Measurements from ENCODE around the gene PROB1. TPM values are rescaled to one million over a fixed set of nuclear protein-coding genes. Genes with fewer than 3 reads are reported as not detected.

PROB1 gene
- total RNA-seq, 1 experiment from 2014 or later = 0.82 TPM

- intact Hi-C loops (cut with micrococcal nuclease; ENCODE audit: unreplicated experiment) = loop anchor here (5.0 kb wide), 1 partner anchor 751 kb away; no protein-coding TSS in a partner anchor
These were observed 2.0 kb downstream of the PROB1 start for GRCh38 chr5:139392678-139393496.

GRCh38 chr5:139392324-139392677, 2.6 kb downstream of the PROB1 start:
- Histone ChIP-seq H3K27me3 (replicated peaks; ENCODE audit: insufficient read depth, low read depth, low read length, poor library complexity) (peaks cover 14% of the 10 kb centered on the region), H3K9me3 (ENCODE audit: low read depth, low read length, poor library complexity, severe bottlenecking) (no peaks in the 10 kb centered on the region), H3K4me3 (ENCODE audit: low read depth, low read length, poor library complexity, severe bottlenecking) (peak overlapping the region; percentile 60), H3K4me1 (ENCODE audit: insufficient read depth, low read length, poor library complexity, severe bottlenecking) (peaks cover 24% of the 10 kb centered on the region), H3K27ac (ENCODE audit: low read depth, low read length, poor library complexity, severe bottlenecking) (peak overlapping the region; percentile 50), H3K36me3 (ENCODE audit: insufficient read depth, low read length, poor library complexity, severe bottlenecking) (no peaks in the 10 kb centered on the region)
- no peak for DNase-seq (ENCODE audit: low spot score)
- POLR2A ChIA-PET (ENCODE audit: low non-redundant PET) = interaction anchor here (0.6 kb wide), 1 partner anchor 853 kb away, joined by 3 read pairs; no protein-coding TSS in a partner anchor
- no TSS peak for BruUV-seq (replicated peaks)
- intact Hi-C loops (cut with micrococcal nuclease; ENCODE audit: unreplicated experiment) = loop anchor here (5.0 kb wide), 1 partner anchor 750 kb away; no protein-coding TSS in a partner anchor
- TF ChIP-seq CTCF (conservative IDR thresholded peaks at IDR 0.05; ENCODE audit: low read depth, low read length) (no peak), EZH2 (IDR thresholded peaks at IDR 0.05; ENCODE audit: borderline replicate concordance, low read depth, low read length, poor library complexity, severe bottlenecking) (no peak)
- CTCF ChIA-PET = no interaction called here

More at GRCh38 chr5:139392678-139393496, 2.0 kb downstream of the PROB1 start:
- ChIA-PET POLR2A (ENCODE audit: low non-redundant PET) (interaction anchor here (0.6 kb wide), 1 partner anchor 853 kb away, joined by 3 read pairs; no protein-coding TSS in a partner anchor), CTCF (no interaction called here)
- H3K36me3 ChIP-seq (ENCODE audit: insufficient read depth, low read length, poor library complexity, severe bottlenecking) = no peaks in the 10 kb centered on the region
- peak overlapping the region; percentile 60 for H3K4me3 ChIP-seq (ENCODE audit: low read depth, low read length, poor library complexity, severe bottlenecking)
- H3K27ac ChIP-seq (ENCODE audit: low read depth, low read length, poor library complexity, severe bottlenecking) = peak overlapping the region; percentile 50
- peaks cover 14% of the 10 kb centered on the region for H3K27me3 ChIP-seq (replicated peaks; ENCODE audit: insufficient read depth, low read depth, low read length, poor library complexity)
- no TSS peak for BruUV-seq (replicated peaks)
- no peaks in the 10 kb centered on the region for H3K9me3 ChIP-seq (ENCODE audit: low read depth, low read length, poor library complexity, severe bottlenecking)
- peaks cover 19% of the 10 kb centered on the region for H3K4me1 ChIP-seq (ENCODE audit: insufficient read depth, low read length, poor library complexity, severe bottlenecking)
- DNase-seq (ENCODE audit: low spot score) = peak; percentile 88
- TF ChIP-seq EZH2 (IDR thresholded peaks at IDR 0.05; ENCODE audit: borderline replicate concordance, low read depth, low read length, poor library complexity, severe bottlenecking) = no peak
- TF ChIP-seq CTCF (conservative IDR thresholded peaks at IDR 0.05; ENCODE audit: low read depth, low read length) = peak; percentile 74

- Histone ChIP-seq H3K9me3 (ENCODE audit: low read depth, low read length, poor library complexity, severe bottlenecking) (no peaks in the 10 kb centered on the region), H3K4me1 (ENCODE audit: insufficient read depth, low read length, poor library complexity, severe bottlenecking) (peaks cover 24% of the 10 kb centered on the region), H3K27me3 (replicated peaks; ENCODE audit: insufficient read depth, low read depth, low read length, poor library complexity) (peaks cover 14% of the 10 kb centered on the region), H3K27ac (ENCODE audit: low read depth, low read length, poor library complexity, severe bottlenecking) (no peak overlapping the region), H3K4me3 (ENCODE audit: low read depth, low read length, poor library complexity, severe bottlenecking) (peak overlapping the region; percentile 60), H3K36me3 (ENCODE audit: insufficient read depth, low read length, poor library complexity, severe bottlenecking) (no peaks in the 10 kb centered on the region)
- intact Hi-C loops (cut with micrococcal nuclease; ENCODE audit: unreplicated experiment) = loop anchor here (5.0 kb wide), 1 partner anchor 749 kb away; no protein-coding TSS in a partner anchor
- TF ChIP-seq CTCF (conservative IDR thresholded peaks at IDR 0.05; ENCODE audit: low read depth, low read length) (no peak), EZH2 (IDR thresholded peaks at IDR 0.05; ENCODE audit: borderline replicate concordance, low read depth, low read length, poor library complexity, severe bottlenecking) (no peak)
- ChIA-PET POLR2A (ENCODE audit: low non-redundant PET) (interaction anchor here (0.5 kb wide), 1 partner anchor 364 kb away, joined by 7 read pairs; no protein-coding TSS in a partner anchor), CTCF (interaction anchor here (0.7 kb wide), 1 partner anchor 129 kb away, joined by 6 read pairs; no protein-coding TSS in a partner anchor)
- DNase-seq (ENCODE audit: low spot score) = no peak
- BruUV-seq (replicated peaks) = no TSS peak
These were observed 3.2 kb downstream of the PROB1 start for GRCh38 chr5:139391570-139392323.
